HL-60/S4 treated with retinoic acid at 250 ng/mL for 4 days and 3 days (cell line): Measurements from ENCODE around the gene CFDP1.

ENCODE experiments used
- in situ Hi-C: fragments of 300-500 bp; cut with MboI; formaldehyde crosslinking; loops from 2 replicates; pipeline ENCODE4 v1.7.0; 2022; ENCODE audit warnings: low sequenced_read_pairs

CFDP1 gene

DNA sequence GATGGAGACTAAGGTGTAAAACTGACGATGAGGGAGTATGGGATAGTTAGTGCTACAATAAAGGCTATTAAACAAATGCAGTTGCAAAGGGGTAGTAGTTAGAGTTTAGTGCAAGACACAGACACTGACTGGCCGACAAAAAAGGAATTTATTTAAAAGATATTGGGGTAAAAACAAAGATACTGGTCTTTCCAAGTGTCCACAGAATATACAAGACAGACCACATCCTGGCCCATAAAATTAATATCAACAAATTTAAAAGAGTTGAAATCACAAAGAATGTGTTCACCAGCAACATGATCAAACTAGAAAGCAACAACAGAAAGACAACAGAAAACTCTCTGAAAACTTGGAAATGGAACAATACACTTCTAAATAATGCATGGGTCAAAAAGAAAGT, 54.7 kb downstream of the CFDP1 start:
- in situ Hi-C loops: loop anchor here (25.0 kb wide), 1 partner anchor 166 kb away; the partner anchor contains the start of genes CTRB1 and CTRB2

DNA sequence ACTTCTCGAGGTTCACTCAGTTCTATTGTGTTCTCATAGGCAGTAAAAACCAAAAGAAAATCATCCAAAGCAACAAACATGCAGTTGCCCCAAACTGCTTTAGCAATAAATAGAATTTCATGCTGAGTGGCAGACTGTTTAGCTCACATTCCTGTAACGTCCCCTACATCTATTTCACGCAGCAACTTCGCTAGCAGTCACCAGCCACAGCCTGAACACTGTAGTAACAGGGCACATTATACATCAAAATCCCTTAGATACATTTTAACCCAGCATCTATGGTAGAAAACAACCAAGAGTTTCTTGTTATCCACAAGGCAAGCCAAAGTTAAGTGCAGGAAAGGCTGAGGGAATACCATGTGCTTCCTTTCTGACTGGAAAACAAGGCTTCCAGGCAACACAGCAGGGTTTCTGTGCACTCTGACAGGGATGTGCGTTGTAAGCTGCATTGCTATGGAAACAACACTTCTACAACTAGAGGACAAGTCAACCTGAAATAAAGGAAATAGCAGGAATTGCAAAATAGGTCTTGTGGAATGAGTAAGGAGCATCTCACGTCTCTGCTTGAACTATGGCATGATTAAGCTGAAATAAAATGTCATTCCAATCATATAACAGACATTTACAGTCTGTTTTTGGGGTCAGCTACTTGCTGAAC, 55.4 kb downstream of the CFDP1 start:
- in situ Hi-C loops: loop anchor here (25.0 kb wide), 1 partner anchor 166 kb away; the partner anchor contains the start of genes CTRB1 and CTRB2

DNA sequence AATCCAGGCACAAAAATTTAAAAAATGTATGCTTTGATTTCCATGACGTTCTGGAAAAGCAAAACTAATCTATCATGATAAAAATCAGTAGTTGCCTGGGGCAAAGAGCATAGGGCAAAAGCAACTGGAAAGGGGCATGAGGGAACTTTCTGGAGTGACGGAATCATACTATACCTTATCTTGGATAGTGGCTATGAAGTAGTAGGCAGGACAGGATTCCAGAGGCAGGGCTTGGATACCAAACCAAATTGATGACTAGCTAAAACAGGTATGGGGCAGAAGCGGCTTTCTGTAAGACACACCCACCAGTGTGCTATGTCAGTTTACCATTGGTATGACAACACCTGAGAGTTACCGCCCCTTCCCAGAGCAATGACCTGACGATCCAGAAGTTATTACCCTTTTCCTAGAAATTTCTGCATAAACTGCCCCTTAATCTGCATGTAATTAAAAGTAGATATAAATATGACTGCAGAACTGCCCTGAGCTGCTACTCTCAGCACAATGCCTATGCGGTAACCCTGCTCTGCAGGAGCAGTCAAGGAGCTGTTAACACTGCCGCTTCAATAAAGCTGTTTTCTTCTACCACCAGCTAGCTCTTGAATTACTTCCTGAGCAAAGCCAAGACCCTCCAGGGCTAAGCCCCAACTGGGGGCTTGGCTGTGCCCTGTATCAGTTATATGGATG, 56.7 kb downstream of the CFDP1 start:
- in situ Hi-C loops: loop anchor here (25.0 kb wide), 1 partner anchor 164 kb away; the partner anchor contains the start of genes CTRB1 and CTRB2

DNA sequence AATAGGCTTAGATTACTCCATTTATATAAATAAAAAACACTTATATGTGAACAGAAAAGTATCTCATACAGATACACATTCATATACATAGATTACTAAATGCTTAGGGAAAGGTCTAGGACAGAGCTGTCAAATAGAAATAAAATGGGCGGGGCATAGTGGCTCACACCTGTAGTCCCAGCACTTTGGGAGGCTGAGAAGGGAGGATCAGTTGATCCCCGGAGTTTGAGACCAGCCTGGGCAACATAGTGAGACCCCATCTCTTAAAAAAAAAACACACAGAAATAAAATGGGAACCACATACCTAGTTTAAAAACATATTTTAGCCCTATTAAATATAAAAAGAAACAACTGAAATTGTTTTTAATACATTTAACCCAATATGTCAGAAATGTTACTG, 58.9 kb downstream of the CFDP1 start:
- in situ Hi-C loops: no loop called here

DNA sequence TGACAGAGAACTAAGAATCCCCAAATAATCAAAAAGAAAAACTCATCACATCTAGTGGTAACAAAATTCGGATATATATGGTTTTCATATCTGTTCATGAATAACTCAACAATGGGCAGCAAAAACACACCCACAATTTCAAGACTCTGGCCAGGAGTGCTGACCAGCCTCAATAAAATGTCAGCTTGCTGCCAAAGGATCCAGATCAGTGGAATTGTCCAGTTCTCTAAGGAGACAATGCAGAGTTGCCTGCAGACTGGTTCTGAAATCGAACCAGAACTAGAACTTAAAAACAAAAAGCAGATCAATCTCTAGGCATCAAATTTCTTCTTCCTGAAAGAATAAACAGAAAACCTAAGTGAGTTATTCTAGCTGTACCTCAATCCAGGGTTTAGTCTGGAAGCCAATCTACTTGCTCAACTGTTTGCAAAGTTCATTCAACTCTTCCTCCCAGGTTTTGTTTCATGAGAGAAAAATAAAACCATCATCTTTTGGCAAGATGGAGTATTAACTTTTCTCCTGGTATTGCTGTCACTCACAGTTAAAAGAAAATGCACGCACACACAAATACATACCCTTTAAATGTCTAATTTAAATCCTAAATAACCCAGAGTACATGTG, 61.0 kb downstream of the CFDP1 start:
- in situ Hi-C loops: no loop called here

DNA sequence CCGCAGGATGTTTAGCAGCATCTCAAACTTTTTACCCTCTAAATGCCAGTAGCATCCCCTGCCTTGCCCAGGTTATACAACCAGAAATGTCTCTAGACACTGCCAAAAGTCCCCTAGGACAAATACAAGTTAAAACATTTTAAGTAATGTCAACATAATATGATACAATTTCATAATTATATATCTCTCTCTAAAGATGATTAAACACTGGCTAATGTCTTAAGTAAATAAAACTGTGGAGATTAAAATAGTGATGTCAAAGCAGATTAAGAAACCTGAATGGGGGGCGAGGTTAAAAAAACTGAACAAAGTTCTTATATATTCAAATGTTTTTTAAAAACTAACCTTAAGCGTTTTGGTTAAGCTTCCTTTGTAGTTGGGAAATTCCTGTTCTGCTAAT, 62.1 kb downstream of the CFDP1 start:
- in situ Hi-C loops: no loop called here

DNA sequence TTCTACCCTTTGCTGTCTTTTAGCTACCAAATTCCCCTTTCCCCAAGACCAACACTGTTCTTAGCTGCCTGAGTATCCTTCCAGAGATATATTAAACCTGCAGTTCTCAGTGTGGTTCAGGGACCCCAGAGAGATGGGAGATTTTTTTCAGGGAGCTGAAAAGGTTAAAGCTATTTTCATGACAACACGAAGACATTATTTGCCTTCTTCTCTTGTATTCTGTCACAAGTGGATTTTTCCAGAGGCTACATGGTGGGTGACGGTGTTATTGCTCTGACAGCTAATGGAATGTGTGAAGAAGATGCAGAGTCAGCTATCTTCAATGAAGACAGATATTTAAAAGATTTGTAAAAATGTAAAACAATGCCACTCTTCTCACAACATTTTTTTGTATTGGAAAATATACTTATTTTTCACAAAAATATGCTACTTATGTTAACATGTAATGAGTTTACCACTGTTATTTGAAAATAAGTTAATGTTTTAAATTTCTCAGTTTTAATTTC, 69.0 kb downstream of the CFDP1 start:
- in situ Hi-C loops: no loop called here

DNA sequence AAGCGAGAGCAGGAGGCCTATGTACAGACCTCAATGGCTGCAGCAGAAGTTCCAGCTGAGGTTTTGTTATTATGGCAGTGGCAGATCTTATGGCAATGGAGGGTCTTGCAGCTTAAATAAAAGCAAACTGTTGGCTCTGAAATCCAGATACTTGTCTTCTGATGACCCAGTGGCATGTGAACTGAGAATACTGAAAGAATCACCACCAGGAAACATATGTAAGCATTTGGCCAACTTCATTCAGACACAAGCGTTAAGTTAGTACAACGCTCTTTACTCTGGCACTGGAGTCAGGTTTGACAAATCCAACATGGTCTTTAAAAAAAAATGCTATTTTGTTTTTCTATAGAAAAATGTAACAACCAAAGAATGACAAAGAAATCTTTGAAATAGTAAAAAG, 70.5 kb downstream of the CFDP1 start:
- in situ Hi-C loops: no loop called here

DNA sequence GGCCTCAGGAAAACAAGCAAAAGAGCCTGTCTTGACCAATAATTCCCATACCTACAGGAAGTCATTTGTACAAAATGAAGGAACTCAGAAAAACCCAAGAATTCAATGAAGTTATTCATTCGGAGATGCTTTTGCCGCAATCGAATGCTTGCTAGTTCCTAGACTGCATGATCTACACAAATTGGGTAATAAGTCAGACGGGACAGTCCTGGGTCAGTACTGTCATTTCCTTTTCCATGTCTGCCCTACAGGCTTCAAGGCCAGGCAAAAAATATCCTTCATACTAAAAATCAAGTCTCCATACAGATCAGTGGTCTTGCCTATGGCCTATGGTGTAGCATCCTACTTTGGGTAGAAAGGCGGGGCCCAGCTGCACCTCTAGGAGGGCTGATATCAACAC, 71.4 kb downstream of the CFDP1 start:
- in situ Hi-C loops: no loop called here

DNA sequence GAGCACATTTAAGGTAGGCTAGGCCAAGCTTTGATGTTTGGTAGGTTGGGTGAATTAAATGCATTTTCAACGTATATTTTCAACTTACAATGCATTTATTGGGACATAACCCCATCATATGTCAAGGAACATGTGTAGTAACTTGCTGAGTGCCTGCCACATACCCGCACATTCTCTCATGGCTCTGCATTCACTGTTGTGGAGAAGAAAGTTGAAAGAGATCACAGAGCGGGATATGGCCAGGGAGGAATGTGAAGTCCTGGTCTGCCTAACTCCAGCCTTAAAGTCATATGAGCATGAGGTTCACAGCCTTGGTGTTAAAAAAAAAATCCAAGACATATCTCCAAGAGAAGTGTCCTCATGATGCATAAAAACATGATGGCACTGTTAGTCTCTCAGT, 79.1 kb downstream of the CFDP1 start:
- in situ Hi-C loops: no loop called here

DNA sequence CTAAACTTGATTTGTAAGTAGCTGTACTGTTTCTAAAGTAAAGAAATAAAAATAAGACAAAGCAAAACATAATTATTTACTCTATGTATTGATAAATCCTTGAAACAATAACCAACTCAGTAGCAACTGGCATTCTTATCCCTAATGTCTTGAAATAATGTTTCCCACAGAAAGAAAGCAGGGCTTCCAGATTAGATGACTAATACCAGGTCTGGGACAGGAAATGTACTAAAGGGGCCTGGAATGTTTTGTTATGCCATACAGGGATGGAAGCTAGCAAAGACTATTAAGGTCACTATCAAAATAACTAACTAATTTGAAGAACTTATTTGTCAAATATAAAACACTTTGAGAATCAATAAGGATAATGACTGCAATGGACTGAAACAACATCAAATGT, 82.1 kb downstream of the CFDP1 start:
- in situ Hi-C loops: no loop called here

DNA sequence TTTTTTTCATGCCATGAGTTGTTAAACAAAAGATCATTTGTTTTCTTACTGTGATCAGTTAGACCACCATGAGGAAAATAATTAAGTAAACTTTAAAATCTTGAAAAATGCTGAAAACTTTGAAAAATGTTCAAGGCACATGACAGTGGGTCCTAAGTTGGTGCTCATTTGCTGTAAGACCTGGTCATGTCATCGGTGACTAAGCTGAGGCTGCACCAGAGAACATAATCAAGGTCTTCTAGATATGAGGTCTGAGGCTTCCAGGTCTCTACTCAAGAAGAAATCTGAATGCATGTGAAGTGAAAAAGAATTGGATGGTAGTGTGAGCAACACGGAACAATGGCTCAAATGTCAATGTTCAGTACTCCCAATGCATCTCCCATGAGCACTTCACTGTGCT, 87.6 kb downstream of the CFDP1 start:
- in situ Hi-C loops: no loop called here

DNA sequence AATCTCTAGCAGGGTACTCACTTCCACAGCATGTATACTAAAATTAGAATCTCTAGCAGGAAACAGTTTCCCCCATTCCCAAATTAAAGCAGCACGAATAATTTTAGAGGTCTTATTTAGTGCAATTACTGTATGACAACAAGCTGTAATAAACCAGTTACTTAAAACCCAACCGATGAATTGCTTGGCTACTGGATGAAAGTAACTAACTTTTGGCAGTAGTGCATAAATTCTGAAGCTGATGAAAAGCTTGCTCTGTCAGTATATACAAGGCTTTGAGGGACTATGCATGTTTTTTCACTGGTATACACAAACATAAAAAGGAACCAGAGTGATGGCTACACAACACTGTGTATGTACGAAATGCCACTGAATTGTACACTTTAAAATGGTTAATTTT, 89.4 kb downstream of the CFDP1 start:
- in situ Hi-C loops: no loop called here

DNA sequence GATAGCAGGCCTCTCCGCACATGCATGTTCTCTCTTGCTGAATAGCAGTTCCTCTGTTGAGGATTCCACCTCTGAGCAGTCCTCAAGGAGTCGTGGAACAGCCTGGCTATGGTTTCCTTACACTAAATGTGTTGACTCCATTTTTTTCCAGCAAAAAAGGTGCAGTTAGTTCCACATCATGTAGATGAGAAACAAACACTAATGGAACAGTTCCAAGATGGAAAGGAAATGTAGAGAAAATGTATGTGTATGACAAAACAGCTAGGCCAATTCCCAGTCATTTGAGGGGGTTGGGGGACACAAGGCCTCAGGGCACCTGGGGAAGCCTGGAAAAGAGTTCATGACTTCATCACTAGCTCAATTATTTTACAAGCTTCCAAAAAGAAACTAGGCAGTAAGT, 90.0 kb downstream of the CFDP1 start:
- in situ Hi-C loops: no loop called here

DNA sequence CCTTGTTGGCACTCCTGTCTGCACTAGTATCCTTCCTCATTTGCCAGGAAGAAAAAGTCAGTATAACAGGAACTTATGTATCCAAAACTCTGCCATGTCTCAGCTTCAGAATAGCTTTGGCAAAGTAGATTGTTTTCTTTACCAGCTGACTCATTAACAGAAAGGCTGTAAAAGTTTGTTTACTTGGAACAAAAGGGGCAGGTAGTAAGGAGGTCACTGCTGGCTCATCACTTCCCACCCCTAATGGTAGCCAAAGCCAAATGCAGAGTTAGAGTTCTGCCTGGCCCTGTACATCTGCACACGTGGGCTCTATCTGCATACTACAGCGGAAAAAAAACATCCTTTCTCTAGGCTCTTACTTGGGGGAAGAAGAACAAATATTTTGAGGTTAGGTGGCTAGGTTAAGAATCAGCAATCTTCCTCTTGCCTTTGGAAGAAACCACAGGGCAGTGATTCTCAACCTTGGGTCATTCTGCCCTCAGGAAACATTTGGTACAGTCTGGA, 90.9 kb downstream of the CFDP1 start:
- in situ Hi-C loops: no loop called here

DNA sequence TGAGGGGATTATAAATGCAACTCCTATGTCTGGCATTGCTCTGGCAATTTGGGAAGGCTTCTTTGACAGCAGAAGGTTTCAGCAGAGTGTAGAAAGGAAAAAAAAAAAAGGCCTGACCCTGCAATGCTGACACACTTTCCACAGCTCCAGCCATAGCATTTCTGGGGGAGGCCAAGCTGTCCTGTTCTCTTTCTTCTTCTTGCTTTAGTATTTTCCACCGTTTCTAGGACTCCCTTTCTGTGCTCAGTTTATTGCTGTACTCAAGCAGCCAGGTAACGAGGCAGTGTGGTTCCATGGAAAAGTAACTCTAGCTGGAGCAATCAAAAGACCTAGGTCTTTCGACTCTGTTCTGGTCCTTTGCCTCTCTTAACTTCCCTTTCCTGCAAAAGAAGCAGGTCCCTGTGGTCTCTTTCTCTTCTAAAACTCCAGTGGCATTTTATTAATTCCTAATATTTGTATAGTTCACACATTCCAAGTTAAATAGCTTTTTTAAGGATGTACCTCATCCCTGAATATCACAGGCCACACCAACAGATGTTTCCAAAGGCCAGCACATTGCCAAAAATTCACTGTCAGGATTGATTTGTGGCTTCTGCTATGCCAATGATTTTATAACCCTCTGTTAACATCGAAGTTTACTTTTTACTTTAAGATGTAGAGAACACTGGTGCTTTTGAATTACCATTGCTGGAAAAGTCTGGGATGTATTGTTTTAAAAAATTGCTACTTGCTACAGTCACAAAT, 91.6 kb downstream of the CFDP1 start:
- in situ Hi-C loops: no loop called here

DNA sequence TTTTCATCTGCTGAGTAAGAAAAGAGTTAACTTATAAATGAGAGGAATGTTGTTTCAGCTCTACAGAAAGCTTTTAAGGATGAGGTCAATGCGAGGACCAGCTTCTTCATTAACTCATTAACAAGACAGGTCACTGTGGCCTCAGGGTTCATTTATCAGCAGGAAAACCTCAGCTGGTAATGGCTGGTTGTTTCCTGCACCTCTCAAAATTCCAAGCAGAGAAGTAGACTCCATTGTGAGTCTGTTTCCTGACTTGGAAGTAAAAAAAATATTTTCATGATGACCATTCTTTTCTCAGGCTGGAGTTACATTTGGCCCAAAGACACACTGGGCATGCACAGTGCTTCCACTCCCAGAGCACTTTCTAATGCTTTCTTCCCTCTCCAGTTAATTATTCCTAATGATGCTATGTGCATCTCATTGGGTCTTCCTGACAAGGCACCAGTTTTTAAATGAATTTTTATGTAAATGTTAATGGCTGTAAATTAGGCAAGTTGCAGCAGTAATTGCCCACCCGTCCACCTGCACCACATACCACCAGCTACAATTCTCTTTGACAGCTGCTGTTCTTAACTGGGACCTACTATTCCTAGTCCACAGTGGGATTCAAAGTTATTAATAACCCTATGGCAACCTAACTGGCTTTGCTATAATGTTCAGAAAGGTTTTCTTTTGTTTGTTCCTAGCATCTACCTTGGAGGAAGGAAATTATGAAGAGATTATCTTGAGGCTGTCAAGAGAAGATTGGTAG, 92.4 kb downstream of the CFDP1 start:
- in situ Hi-C loops: no loop called here

DNA sequence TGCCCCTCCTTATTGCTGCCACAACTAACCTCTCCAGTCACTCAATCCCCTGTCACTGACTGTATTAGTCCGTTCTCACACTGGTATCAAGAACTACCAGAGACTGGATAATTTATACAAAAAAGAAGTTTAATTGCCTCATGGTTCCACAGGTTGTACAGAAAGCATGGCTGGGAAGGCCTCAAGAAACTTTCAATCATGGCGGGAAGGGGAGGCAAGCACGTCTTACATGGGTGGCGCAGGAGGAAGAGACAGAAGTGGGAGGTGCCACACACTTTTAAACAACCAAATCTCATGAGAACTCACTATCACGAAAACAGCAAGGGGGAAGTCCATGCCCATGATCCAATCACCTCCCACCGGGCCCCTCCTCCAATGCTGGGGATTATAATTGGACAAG, 95.9 kb downstream of the CFDP1 start:
- in situ Hi-C loops: no loop called here

DNA sequence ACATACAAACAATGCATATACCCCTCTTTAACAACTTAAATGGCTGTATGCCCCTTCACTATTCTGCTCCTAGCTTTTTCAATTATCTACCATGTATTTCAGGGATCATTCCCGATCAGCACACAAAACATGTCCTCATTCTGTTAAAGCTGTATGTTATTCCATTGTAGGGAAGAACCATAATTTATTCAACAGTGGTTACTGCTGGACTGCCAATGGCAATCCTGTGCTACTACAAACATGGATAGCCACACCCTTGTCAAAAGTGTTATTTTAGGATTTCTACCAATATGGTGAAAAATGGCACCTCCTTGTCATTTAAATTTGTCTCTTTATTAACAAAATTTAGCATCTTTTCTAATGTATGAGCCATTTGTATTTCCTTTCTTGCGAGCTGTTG, 96.8 kb downstream of the CFDP1 start:
- in situ Hi-C loops: no loop called here

DNA sequence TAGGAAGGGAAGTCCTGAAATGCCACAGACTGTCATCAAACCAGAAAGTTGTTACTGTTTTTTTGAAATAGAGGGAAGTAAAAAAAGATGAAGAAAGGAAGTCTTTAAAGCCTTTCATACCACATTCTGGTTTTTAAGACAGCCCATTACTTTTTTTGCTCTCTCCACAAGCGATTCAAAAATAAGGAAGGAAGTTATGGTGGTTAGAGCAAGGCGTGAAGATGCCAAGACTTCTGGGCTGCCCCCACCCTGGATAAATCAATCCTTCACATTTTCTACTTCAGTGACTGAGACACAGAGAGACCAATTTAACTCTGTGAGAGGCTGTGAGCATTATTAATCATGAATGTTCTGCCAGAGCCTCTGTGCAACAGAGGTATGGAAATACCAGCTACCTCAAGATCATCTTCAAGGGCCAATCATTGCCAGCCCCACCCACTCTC, 99.6 kb downstream of the CFDP1 start:
- in situ Hi-C loops: no loop called here
